HG03025 (cell line): ENCODE data around the gene FYN.

ENCODE experiments used
- ATAC-seq: cut with Tn5 transposase; IDR thresholded peaks from one replicate; pipeline ENCODE4 v1.9.1; 2021; ENCODE audit warnings: mild to moderate bottlenecking, moderate library complexity; ENCODE audit not compliant: unreplicated experiment, low FRiP score

FYN gene

GRCh38 chr6:111776236-111777221 is 96.7 kb downstream of the FYN start:
- no peak for ATAC-seq

GRCh38 chr6:111775145-111775922 is 97.9 kb downstream of the FYN start:
- no peak for ATAC-seq

- ATAC-seq: no peak
Observed at GRCh38 chr6:111774346-111774703, 98.9 kb downstream of the FYN start.

- no peak for ATAC-seq
Observed at GRCh38 chr6:111773501-111774345, 99.5 kb downstream of the FYN start.

- ATAC-seq: no peak
Observed at GRCh38 chr6:111772381-111772780, 100.9 kb downstream of the FYN start.

GRCh38 chr6:111771629-111772028 is 101.6 kb downstream of the FYN start:
- ATAC-seq: no peak

GRCh38 chr6:111771094-111771432 is 102.2 kb downstream of the FYN start:
- ATAC-seq: no peak

- no peak for ATAC-seq
Observed at GRCh38 chr6:111770263-111771093, 102.8 kb downstream of the FYN start.

- ATAC-seq: no peak
Observed at GRCh38 chr6:111769365-111770152, 103.7 kb downstream of the FYN start.

- ATAC-seq: no peak
Observed at GRCh38 chr6:111768431-111768770, 104.9 kb downstream of the FYN start.

- ATAC-seq: no peak
Observed at GRCh38 chr6:111767752-111768430, 105.4 kb downstream of the FYN start.

- ATAC-seq: no peak
Observed at GRCh38 chr6:111766201-111766857, 106.9 kb downstream of the FYN start.

- no peak for ATAC-seq
Observed at GRCh38 chr6:111765763-111766162, 107.5 kb downstream of the FYN start.

- ATAC-seq: peak; percentile 71
Observed at GRCh38 chr6:111764238-111765175, 108.7 kb downstream of the FYN start.

GRCh38 chr6:111763381-111763780 is 109.9 kb downstream of the FYN start:
- no peak for ATAC-seq

GRCh38 chr6:111761783-111762312 is 111.4 kb downstream of the FYN start:
- no peak for ATAC-seq

GRCh38 chr6:111761212-111761611 is 112.0 kb downstream of the FYN start:
- no peak for ATAC-seq
